Nephron progenitor cell (in vitro differentiated cells): ENCODE measurements around the gene GMPR.

Source experiments
- DNase-seq: peaks from one replicate; pipeline ENCODE4 v3.0.0; 2021
- H3K27ac Mint-ChIP-seq: 2 replicates; pipeline ENCODE4 v1.8.0; 2021; ENCODE audit warnings: mild to moderate bottlenecking, moderate library complexity, mixed read lengths
- H3K27me3 Mint-ChIP-seq: 2 replicates; pipeline ENCODE4 v1.8.0; 2021; ENCODE audit warnings: mild to moderate bottlenecking, low read depth, mixed read lengths; ENCODE audit not compliant: poor library complexity
- H3K36me3 Mint-ChIP-seq: 2 replicates; pipeline ENCODE4 v1.8.0; 2021; ENCODE audit warnings: low read depth, mixed read lengths
- H3K4me1 Mint-ChIP-seq: 2 replicates; pipeline ENCODE4 v1.8.0; 2021; ENCODE audit warnings: mixed read lengths
- H3K4me3 Mint-ChIP-seq: 2 replicates; pipeline ENCODE4 v1.8.0; 2021; ENCODE audit warnings: mild to moderate bottlenecking, moderate library complexity, mixed read lengths
- H3K9me3 Mint-ChIP-seq: 2 replicates; pipeline ENCODE4 v1.8.0; 2021; ENCODE audit warnings: mild to moderate bottlenecking, moderate library complexity, mixed read lengths
- TF ChIP-seq, protein P1 (sequence below): fragments of 200-600 bp; sonication (generic); IDR thresholded peaks from 2 replicates; pipeline ENCODE4 v1.5.0; 2021; ENCODE audit warnings: antibody characterized with exemption

Gene GMPR

DNA sequence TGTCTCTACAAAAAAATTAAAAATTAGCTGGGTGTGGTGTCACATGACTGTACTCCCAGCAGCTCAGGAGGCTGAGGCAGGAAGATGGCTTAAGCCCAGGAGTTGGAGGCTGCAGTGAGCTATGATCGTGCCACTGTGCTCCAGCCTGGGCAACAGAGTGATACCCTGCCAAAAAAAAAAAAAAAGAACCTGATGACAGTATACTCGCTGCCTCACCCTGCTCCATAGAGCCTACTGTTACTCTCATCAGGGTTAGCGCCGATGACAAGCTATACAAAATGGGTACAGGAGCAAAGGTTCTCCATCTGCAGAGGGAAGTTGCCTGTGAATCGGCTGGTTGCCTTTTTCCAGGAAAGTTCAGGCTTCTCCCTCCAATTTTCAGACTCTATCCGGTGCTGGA lies 53.4 kb downstream of the GMPR start:
- DNase-seq, result no peak
- no peak overlapping the region for H3K4me3 Mint-ChIP-seq
- no peaks in the 10 kb centered on the region for H3K9me3 Mint-ChIP-seq
- TF ChIP-seq, protein P1, sequence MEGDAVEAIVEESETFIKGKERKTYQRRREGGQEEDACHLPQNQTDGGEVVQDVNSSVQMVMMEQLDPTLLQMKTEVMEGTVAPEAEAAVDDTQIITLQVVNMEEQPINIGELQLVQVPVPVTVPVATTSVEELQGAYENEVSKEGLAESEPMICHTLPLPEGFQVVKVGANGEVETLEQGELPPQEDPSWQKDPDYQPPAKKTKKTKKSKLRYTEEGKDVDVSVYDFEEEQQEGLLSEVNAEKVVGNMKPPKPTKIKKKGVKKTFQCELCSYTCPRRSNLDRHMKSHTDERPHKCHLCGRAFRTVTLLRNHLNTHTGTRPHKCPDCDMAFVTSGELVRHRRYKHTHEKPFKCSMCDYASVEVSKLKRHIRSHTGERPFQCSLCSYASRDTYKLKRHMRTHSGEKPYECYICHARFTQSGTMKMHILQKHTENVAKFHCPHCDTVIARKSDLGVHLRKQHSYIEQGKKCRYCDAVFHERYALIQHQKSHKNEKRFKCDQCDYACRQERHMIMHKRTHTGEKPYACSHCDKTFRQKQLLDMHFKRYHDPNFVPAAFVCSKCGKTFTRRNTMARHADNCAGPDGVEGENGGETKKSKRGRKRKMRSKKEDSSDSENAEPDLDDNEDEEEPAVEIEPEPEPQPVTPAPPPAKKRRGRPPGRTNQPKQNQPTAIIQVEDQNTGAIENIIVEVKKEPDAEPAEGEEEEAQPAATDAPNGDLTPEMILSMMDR, result no peak
- H3K4me1 Mint-ChIP-seq, result peaks cover 27% of the 10 kb centered on the region
- H3K27ac Mint-ChIP-seq, result no peak overlapping the region
- no peaks in the 10 kb centered on the region for H3K36me3 Mint-ChIP-seq
- H3K27me3 Mint-ChIP-seq, result peaks cover 17% of the 10 kb centered on the region

DNA sequence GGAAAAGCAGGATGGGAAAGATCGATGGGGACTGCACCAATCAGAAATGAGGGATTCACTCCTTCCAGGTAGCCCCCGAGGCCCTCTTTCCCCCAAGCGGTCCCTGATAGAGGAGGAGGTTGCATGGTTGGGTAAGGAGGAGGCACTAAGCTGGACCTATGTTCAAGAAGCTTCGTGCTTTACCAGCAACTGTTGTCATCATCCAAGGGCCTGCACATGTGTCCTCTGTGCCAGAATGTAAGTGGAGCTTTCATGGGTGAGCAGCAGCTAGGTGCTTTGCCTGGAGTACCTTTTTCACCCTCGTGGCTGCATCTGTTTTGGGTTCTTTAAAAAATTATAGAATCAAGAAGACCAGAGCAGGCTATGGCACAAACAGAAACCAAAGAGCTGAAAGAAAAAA lies 54.0 kb downstream of the GMPR start:
- no peak overlapping the region for H3K4me3 Mint-ChIP-seq
- peaks cover 17% of the 10 kb centered on the region for H3K27me3 Mint-ChIP-seq

DNA sequence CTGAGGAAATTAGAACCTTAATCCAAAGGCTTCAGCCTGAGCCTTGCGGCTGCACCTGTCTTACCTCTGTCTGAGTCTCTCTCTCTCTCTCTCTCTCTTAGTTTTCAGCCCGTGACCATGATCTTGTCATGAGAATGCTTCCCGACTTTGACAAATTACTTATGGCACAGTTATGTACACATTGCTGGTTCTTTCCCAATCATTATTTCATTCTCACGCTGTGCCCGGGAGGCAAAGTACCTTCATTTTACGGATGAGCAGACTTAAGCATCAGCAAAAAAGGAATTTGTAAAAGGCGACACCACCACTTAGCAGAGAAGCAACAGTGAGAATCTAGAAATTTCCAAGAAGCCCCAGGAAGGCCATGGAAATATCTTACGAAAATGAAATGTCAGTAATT lies 54.6 kb downstream of the GMPR start:
- TF ChIP-seq, protein P1, result no peak
- Mint-ChIP-seq H3K36me3 (no peaks in the 10 kb centered on the region), H3K9me3 (no peaks in the 10 kb centered on the region), H3K27me3 (peaks cover 17% of the 10 kb centered on the region), H3K27ac (no peak overlapping the region), H3K4me1 (peaks cover 27% of the 10 kb centered on the region), H3K4me3 (no peak overlapping the region)
- no peak for DNase-seq

More for the DNA sequence above, 54.0 kb downstream of the GMPR start:
- H3K27ac Mint-ChIP-seq, result no peak overlapping the region
- H3K4me1 Mint-ChIP-seq, result peaks cover 27% of the 10 kb centered on the region
- no peak for DNase-seq
- H3K36me3 Mint-ChIP-seq, result no peaks in the 10 kb centered on the region
- TF ChIP-seq, protein P1, result no peak
- no peaks in the 10 kb centered on the region for H3K9me3 Mint-ChIP-seq

DNA sequence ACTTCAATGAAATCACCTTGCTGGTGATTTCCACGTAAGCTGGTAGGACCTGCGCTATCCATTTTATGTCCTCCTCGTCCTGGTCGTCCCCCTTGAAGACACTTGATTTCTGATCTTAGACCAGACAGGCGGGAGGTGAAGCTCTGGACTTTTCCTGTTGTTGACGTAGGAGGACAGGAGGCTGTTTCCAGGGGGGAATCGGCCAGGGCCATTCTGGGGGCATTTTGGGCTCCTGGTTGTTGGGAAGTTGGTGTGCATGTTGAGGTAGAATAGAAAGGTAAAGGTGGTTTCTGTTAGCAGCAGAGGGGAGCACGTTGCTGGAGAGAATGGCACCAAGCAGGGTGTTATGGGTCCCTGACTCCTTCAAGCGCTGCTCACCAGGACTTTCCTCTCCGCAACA lies 56.0 kb downstream of the GMPR start:
- H3K4me3 Mint-ChIP-seq, result no peak overlapping the region
- no peak for DNase-seq
- no peak overlapping the region for H3K27ac Mint-ChIP-seq
- no peaks in the 10 kb centered on the region for H3K9me3 Mint-ChIP-seq
- peaks cover 27% of the 10 kb centered on the region for H3K4me1 Mint-ChIP-seq
- no peaks in the 10 kb centered on the region for H3K36me3 Mint-ChIP-seq
- TF ChIP-seq, protein P1, result no peak
- H3K27me3 Mint-ChIP-seq, result peaks cover 17% of the 10 kb centered on the region

DNA sequence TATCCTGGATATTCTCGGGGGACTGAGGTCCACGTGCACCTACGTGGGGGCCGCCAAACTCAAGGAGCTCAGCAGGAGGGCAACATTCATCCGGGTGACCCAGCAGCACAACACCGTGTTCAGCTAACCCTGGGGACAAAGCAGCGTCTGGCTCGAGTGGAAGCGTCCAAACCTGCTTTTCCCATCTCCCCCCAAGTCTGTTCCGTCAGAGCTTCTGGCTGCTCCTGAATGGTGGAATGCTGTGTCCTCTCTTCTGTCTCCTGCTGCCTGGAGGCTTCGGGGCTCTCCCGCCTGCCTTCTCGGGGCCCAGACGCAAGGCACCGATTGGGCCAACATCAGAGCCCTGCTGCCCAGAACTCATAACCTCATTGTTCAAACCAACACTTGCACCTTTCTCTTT lies 56.7 kb downstream of the GMPR start:
- TF ChIP-seq, protein P1, result no peak
- no peak overlapping the region for H3K4me3 Mint-ChIP-seq
- peaks cover 22% of the 10 kb centered on the region for H3K27me3 Mint-ChIP-seq
- H3K4me1 Mint-ChIP-seq, result peaks cover 27% of the 10 kb centered on the region
- no peak for DNase-seq
- H3K9me3 Mint-ChIP-seq, result no peaks in the 10 kb centered on the region
- H3K36me3 Mint-ChIP-seq, result no peaks in the 10 kb centered on the region
- no peak overlapping the region for H3K27ac Mint-ChIP-seq

DNA sequence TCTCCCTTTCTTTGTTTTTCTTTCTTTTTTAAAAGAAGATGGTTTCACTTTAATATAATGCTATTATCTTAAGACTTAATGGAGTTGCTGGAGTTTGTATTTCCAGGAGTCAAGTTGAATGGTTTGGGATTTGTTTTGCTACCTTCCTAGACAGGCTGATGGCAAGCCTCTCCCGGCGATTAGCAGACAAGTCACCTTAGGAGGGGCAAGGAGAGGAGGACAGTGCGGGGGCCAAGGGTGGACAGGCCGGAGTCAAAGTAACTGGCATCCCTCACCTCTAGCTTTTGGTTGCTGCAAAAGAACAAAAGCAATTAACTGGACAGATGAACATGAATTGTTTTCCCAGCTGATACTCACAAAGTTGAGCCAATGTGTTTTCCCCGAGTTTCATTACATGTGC lies 57.1 kb downstream of the GMPR start:
- Mint-ChIP-seq H3K27ac (no peak overlapping the region), H3K36me3 (no peaks in the 10 kb centered on the region), H3K4me3 (no peak overlapping the region), H3K4me1 (peaks cover 23% of the 10 kb centered on the region), H3K27me3 (peaks cover 20% of the 10 kb centered on the region), H3K9me3 (no peaks in the 10 kb centered on the region)
- TF ChIP-seq, protein P1, result no peak
- no peak for DNase-seq
